Limb (tissue), 2 donors: ENCODE results near the gene TELO2.

Source experiments
- DNase-seq, 2 donors: peaks; one replicate each; pipeline ENCODE4 v3.0.0-alpha.2; 2016; ENCODE audit errors: extremely low spot score in 2 of 2

Gene TELO2

DNA sequence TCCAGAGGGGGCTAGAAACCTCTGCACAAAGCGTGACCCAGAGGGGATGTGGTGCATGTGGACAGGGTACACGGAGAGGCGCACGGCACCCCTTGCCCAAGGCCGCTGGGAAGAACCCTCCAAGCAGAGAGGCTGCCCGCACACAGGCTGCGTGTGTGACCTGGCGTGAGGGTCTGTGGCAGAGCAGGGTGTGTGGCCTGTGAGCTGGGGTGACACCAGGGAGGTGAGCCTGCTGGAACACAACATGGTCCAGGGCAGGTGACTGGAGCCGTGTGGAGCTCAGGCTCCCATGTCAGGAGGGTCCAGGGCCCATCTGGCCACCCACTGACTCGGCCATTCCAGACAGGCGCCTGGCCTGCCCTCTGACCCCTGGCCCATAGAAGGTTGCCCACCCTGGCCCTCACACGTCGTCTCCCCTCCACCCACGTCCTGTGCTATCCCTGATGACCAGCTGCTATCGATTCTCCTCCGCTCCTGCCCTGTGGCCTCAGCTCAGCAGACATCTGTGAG lies 25.5 kb downstream of the TELO2 start:
- DNase-seq = no peak

DNA sequence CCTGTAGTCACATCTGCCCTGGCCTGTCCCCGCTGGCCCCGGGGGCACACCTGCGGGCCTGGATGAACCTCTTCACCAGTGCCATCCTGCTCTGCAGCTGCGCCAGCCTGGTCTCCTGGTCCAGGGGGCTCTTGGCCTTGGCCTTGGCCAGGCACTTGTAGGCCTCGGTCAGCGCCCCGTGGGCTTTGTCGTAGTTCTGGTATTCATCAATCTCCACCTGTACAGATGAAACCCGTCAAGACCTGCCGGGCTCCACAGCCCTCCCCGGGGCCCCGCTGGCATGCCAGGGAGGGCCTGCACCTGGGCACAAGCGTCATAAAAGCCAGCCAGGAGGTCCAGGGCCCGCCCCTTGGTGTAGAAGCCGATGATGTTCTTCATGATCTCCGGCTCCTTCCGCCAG lies 26.7 kb downstream of the TELO2 start:
- DNase-seq = no peak

DNA sequence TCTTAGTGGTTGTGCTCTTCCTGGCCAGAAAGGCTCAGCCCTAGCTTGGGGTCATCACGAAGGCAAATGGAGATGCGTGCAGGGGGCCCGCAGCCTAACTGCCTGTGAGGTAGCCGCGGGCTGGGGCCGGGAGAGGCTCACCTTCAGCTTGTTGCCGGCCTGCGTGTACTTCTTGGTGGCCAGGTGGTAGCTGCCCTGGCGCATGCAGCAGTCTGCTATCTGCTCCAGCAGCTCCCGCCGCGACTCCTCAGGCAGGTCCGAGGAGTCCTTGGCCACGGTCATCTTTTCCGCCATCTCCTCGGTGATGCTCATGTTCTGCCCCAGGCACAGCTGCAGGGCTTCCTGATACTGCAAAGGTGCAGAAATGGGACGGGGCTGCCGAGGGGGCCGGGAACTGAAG lies 27.3 kb downstream of the TELO2 start:
- no peak for DNase-seq

DNA sequence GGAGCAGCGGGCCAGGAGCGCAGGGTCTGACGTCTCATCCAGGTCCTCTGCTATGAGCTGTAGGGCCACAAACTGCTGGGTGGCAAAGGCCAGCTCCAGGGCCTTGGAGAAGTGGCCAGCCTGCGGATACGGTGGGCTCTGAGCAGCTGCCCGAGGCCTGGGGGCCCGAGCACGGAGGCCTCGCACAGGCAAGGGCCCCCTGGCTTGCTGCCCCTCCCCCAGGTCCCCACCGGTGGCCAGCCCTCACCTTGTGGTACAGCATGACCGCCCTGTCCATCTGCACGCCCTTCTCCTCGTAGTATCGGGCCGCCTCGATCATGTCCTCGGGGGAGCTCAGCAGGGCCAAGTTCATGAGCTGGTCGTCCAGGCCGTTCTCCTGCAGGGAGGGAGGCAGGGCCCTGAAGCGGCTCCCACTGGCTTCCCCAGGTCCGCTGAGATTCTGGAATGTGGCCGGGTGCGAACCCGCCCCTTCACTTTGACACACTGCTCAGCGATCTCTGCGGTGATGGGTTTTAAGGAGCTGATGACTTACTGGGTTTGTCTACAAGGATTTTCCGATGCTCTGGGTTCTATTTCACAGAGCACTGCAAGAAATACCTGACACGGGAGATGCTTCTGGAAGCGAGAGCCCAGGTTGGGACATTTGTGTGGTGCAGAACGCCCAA lies 30.6 kb downstream of the TELO2 start:
- DNase-seq = no peak

DNA sequence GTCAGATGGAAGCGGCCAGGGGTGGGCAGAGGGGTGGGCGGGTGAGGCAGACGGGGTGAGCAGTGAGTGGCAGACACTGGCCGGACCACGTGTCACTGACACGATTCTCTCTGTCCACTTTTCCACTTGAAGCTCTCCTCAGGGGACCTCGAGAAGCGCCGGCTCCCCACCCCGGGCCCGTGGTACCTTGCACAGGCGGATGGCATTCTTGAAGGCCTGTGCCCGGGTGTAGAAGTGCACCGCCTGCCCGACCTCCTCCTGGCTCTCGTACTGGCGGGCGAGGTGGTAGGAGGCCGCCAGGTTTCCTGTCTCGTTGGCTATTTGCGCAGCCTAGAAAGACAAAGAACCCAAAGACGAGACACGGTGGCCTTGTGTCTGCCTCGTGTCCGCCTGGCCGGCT lies 31.2 kb downstream of the TELO2 start:
- no peak for DNase-seq

DNA sequence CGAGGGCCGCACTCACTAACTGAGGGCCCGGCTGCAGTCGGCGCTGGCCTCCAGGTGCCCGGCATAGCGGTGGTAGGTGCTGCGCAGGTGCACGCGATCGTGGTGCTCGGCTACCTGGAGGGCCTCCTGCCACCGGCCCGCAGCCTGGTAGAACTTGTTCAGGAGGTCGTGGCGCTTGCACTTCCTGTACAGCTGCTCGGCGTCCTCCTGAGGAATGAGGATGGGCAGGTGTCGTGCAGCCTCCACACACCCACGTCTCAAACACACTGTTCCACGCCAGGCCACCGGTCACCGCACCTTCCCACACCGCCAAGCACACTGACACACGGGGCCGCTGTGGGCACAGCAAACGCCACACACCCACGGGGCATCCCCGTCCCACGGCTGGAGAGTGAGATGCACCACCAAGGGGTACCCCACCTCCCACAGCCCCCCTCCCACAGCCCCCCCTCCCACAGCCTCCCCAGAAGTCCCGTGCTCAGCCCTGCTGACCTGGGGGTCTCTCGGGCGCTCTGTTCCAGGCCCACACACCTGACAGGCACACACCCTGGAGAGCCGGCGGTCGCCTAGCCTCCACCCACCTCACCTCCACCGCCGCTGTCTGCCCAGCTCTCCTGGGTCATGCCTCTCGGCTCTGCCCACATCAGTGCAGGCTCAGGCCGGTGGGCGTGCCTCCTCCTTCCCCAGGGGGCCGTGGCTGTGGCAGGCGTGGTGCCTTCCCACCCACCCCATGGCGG lies 32.9 kb downstream of the TELO2 start:
- no peak for DNase-seq

DNA sequence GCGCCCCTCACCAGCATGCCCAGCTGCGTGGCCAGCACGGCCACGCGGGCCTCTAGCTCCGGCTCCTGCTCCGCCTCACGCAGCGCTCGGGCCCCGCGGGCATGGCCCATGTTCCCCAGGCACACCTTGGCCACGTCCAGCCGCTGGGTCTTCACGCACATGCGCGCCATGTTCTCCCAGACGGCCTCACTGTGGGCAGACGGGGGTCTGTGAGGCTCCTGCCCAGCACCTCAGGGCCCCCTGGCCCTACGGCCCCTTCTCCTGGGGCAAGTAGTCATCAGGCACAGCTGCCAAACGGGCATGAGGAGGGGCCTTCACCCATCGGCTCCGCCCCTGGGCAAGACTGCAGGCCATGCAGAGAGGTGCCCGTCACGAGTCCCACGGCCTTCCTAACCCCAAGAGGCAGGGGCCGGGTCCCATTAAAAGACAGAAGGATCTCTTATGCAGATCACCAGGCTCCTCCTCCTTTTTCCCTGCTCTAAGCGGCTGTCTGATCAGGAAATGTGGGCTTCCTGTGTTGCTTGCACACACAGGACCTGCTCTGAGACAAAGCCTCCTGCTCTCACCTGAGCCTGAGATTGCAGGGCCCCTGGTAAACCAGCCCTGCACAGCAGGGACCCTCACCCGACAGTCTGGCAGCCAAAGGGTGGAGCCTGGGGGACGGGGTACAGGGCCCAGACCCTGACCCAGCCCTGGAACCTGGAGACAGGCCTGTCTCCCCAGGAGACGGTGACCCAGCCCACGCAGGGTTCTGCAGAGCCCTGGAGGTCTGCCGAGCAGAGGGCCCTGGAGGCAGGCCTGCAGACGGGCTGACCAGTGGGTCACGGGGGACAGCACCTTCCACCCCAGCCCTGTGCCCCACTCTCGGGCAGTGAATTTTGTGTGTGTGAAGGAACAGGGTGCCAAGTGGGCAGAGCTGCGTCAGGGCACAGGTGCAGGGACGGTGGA lies 33.7 kb downstream of the TELO2 start:
- no peak for DNase-seq

DNA sequence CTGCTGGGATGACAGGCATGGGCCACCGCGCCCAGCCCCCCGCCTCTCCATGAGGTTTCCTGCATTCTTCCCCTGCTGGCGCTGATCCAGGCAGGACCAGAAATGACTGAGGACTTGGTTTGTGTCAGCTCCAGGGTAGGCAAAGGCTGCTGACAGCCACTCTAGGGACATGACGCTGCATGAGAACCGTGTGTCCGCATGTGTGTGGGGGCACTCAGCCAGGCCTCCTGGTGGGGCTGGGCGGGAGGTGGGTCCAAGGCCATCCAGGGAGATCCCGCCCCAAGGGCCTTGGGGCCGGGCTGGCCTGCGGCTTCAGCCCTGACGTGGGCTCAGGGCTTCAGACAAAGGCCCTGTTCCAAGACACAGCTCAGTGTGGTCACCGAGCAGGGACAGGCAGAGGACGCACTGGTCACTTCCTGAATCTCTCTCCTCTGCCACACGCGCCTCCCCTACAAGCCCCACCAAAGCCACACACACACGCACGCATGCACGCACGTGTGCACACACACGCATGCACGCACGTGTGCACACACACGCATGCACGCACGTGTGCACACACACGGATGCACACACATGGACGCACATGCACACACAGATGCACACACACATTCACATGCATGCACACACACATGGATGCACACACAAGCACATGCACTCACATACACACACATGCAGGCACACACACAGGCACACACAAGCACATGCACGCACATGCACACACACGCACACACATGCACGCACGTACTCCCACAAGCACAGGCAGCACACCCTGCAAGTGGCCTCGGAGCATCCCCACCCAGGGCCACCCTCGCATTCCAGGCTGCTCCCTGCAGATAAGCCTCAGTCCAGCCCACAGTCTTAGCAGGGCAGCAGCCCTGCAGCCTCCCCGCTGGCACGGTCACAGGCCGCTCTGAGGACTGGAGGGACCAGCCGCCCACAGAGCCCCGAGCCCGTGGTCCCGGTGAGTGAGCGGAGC lies 35.0 kb downstream of the TELO2 start:
- no peak for DNase-seq

DNA sequence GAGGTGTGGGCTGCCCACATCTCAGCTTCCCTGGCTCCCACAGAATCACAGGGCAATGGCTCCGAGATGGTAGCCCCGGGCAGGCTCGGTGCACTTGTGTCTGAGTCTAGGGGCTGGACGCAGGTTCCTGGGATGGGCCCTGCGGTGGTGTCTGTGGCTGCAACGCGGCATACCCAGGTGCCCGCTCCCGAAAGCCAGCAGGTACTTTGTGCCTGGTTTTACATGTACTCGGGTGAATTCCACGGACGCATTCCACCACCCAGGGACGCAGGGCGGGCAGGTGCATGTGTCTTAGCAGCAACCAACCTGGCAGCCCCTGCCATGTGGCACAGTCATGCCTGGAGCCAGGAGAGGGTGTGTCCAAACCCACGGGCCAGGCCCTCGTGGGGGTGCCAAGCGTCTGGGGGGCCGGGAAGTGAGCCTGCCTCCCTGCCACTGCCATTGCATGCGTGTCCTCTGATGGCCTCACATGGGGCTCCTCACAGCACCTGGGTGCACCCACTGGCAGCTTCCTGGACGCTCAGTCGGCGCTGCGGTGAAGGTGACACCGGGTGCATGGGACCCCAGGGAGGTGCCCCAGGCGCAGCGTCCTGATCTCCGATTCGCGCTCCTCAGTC lies 35.9 kb downstream of the TELO2 start:
- no peak for DNase-seq

DNA sequence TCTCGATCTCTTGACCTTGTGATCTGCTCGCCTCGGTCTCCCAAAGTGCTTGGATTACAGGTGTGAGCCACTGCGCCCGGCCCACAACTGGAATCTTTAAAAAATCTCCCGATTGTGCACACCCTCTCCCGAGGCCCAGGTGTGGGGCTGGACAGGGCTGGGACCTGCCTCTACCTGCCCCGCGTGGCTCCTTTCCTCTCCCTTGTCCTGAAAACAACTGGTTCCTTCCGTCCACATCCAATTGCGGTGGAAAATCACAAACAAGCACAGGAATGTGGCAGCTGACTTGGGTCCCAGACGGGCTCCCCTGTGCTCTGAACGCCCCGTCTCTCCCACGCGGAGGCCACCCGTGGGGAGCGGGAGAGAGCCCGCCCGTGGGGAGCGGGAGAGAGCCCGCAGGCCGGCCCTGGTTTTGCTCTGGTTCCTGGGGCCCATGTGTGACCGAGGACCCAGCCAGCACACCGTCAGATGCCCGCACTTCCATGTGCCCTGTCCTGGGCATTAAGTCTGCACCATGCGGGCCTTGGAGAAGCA lies 37.3 kb downstream of the TELO2 start:
- no peak for DNase-seq

DNA sequence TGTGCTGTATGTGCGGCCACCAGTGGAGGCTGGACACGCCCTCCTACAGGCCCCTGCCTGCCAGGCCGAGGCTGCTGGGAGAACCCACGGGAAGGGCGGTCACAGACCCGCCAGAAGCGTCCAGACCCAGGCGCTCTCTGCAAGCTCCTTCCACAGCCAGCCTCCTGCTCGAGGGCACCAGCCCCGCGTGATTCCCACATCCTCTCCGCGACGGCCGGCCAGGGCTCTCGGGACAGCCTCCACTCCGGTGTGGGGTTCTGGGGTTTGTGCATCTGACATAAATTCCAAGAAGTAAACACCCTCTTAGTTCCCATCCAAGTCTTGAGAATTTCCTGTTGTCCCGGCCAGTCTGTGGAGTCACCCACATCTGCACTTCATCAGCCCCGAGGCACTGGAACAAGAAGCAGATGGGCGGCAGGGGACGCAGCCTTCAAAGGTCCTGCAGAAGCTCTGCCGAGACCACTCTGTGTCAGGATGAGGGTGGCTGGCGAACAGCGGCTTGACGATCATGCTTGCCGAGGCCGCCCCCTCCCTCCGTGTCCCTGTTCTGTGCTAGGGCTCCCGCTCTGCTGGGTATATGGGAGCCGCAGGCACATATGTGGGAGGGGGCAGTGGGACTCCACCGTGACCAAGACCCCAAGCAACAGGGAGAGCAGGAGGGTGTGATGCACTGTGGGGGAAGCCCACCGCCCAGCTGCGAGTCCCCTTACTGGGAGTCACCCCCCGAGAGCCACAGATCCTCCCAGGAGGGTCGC lies 37.9 kb downstream of the TELO2 start:
- DNase-seq = peak; percentile 30 to 57

DNA sequence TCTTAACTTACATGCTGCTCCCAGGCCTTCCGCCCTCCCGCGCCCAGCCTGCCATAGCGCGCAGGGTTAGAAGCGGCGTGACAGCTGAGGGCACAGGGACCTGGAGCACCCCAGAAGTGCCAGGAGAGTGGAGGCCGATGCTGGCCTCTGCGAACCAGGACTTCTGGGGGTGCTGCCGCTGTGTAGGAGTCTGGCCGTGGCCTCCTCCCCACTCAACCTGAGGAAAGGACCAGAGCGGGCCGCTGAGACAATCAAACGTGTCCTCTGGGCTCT lies 38.4 kb downstream of the TELO2 start:
- DNase-seq = no peak

DNA sequence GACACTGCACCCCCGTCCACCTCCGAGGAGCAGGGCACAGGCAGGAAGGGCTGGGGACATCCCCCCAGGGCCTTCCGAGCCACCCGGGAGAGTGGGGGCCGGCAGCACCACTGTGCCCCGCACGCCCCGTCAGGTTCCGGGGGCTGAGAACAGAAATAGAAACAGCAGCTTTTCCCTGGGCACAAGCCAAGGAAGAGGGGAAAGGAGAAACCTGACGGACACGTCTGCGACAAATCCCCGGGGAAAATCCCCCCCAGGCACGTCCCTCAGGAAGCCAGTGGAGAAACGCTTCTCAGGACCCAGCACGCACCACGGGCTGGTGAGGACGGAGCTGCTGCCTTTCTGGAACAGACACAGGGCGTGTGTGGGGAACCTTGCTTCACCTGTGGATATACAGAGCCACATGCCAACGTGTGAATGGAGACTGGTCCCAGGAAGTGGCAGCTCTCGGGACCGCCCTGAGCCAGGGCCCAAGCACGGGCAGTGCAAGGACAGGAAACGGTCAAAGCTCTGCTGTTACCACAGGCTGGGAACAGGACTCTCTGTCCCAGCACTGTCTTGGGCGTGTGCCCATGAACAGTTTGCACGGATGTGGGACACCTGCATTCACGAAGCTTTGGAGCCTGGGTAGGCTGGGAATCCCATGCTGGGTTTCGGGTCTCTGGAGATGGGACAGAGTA lies 39.1 kb downstream of the TELO2 start:
- DNase-seq = no peak

DNA sequence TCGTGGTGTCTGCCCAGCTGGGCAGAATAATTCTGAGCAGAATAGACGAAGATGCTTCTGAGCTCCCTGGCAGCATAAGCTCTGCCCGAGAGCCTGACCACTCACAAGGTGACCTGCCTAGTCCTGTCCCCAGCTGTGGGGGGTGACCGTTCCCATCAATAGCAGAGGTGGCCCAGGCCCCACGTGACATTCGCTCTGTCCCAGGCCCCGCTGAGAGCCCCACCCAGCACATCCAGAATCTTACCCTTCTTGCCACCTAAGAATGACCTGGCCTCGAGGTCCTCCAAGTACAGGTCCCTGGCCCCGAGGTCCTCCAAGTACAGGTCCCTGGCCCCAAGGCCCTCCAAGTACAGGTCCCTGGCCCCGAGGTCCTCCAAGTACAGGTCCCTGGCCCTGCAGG lies 39.6 kb downstream of the TELO2 start:
- DNase-seq = no peak

DNA sequence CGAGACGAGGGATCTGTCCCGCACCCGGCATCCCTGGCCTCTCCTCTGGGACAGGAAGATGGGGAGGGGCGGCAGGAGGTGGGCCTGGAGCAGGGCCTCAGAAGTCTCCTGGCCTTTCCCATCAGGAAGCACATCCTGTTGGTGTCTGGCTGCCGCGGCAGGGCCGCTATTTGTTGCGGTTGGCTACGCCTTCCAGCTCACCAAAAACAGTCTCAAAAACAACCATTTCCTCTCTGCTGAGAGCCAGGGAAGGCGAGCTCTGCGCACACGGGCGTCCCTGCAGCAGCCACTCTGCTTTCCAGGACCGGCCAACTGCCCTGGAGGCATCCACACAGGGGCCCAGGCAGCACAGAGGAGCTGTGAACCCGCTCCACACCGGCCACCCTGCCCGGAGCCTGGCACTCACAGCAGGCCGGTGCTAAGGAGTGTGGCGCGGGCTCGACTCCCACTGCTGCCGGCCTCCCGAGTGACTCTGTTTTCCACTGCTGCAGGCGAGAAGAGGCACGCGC lies 40.3 kb downstream of the TELO2 start, which contains the start of gene TMEM204:
TSS of gene TMEM204 (plus strand) at position 224 of the 509 bp plus-strand sequence. CDS start 610 bp downstream, outside the sequence.
- DNase-seq = peak; percentile 66 to 67

DNA sequence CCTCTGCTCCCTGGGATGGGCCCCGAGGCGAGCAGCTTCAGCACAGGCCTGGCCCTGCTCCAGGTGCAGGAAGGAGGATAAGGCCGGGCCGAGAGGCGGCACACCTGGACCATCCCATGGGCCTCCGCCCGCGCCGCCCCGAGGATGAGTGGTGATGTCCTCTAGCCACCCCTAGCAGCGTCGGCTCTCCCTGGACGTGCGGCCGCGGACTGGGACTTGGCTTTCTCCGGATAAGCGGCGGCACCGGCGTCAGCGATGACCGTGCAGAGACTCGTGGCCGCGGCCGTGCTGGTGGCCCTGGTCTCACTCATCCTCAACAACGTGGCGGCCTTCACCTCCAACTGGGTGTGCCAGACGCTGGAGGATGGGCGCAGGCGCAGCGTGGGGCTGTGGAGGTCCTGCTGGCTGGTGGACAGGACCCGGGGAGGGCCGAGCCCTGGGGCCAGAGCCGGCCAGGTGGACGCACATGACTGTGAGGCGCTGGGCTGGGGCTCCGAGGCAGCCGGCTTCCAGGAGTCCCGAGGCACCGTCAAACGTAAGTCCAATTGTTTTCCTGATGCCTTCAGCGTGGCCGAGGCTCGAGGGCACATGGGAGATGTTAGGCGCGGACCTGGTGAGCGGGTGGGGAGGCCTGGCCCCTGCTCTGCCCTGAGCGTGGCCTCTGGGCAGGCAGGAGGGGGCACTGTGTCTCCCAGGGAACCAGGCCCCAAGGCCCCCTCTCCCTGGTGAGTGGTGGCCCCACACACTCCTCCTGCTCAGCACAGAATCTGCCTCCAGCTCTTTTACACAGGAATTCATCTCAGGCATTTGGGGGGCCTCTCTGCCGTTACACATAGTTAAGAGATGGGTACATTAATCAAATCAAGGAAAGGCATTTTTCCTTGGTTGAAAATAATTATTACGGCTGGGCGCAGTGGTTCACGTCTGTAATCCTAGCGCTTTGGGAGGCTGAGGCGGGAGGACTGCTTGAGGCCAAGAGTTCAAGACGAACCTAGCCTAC lies 41.2 kb downstream of the TELO2 start:
- no peak for DNase-seq
